GM19452 (cell line): Measurements from ENCODE around the gene TMCO5A.
"Not testable (repeated sequence)": the region's sequence is repeated elsewhere in the genome, so short reads cannot be mapped to it uniquely, and the experiment has no call there.

Source experiments
- ATAC-seq: cut with Tn5 transposase; IDR thresholded peaks from one replicate; pipeline ENCODE4 v1.9.1; 2021; ENCODE audit not compliant: unreplicated experiment

TMCO5A gene

DNA sequence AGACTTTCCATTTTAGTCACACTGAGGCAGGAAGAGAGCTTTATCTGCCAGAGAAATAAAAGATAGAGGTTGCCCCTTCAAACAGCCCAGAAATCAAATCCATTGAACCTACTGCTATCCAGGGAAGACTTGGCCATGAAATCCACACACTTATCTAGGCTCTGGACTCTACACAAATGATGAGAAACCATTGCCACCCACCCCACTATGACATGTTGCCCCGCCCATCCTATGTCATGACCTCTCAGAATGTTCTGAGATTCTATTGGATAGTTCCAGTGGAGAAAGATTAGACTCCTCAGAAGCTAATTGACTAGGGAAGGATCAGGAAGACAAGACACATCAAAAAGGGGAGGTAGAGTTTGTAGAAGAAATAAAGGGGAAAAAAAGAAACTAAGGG, at the start of gene TMCO5A:
TMCO5A (plus strand) TSS at position 301 of the 400 bp plus-strand sequence. CDS start 1,684 bp downstream, outside the sequence.
- no peak for ATAC-seq

- ATAC-seq: no peak
Measured at GRCh38 chr15:37885651-37886050, 48.8 kb upstream of the TMCO5A start.

- no peak for ATAC-seq
Measured at GRCh38 chr15:37888356-37888755, 46.1 kb upstream of the TMCO5A start.

- no peak for ATAC-seq
Measured at GRCh38 chr15:37891766-37892368, 42.6 kb upstream of the TMCO5A start.

- ATAC-seq: no peak
Measured at GRCh38 chr15:37893309-37893708, 41.1 kb upstream of the TMCO5A start.

GRCh38 chr15:37898362-37898761, 36.1 kb upstream of the TMCO5A start:
- ATAC-seq: no peak

DNA sequence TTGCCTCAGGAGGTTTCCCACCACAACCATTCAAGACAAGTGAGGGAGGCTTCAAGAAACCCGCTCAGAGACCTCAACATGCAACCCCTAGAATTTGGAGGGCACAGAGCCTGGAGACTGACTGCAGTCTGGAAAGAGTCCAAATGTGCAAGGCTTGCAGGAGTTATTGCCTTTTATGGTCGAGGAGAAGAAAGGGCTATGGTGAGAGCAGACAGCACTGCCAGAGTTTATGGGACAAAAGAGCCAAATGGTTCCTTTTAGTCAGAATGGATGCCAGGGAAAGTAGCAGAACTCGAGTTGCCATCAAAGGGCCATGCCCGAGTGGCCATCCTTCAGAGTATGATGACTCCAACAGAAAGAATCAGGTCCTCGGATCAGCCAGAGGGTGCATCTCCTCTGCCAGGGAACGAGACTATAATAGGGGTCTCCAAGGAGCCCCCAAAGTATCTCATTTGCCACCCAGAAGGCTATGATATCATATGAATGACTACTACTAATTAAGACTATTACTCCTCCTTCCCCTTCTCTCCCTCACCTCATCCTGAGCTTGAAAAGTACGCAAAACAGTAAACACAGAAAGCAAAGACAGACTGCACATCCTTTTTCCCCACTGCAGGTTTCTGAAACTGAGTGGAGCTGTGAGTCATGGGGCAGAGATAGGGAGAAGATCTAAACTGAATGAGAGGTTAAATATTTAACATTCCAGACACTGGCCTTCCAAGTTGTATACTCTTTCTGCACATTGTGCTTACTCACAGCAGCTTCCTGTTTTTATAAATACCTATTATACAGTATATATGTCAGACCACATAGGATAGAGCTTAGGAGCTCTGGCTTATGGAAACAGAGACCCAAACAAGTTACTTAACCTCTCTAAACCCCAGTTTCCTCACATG, 33.9 kb upstream of the TMCO5A start:
- no peak for ATAC-seq

DNA sequence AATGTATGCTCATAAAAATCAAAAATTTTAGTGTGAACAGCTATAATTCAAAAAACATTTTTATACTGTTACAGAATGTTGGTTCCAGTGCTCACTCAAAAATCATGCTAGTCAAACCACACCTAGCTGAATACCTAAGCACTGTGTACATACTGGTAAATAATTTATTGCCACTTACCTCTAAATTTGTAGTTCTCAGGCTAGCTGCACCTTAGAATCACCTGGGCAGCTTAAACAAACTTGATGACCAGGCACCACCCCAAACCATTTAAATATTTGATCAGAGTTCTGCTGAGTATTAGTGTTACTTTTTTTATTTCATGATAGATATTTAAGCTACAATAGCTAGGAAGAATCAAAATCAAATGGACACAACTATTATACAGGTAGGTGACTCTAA, 32.3 kb upstream of the TMCO5A start:
- ATAC-seq: no peak

DNA sequence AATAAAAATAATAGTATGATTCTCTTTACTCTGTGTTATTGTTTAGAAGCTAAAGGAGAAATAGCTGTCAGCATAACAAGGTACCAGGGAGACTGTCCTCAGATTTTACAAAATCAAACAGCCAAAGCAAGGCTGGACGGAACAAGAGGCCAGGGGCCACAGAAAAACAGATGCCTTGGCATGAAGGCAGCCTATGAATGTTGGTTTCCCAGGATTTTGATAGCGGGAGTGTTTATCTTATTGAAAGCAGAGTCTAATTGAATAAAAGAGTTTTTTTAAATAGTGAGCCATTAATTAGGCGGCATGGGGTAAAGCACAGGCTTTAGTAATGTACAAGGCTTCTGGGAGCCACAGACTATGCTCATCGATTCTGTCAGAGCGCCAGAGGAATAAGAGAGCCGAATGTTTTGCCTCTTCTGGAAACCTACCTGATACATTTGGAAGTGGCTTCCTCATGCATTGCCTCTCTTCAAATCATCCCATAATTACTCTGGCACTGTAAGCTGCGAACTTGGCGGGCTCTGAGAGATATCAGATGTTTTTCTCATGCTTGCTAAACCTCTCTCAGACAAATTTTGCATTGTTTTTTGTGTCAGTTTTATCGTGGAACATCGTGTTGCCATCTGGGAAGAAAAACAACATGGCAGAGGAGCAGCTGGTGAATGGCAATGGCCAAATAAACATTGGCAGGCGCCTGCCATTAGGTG, 30.4 kb upstream of the TMCO5A start:
- no peak for ATAC-seq

DNA sequence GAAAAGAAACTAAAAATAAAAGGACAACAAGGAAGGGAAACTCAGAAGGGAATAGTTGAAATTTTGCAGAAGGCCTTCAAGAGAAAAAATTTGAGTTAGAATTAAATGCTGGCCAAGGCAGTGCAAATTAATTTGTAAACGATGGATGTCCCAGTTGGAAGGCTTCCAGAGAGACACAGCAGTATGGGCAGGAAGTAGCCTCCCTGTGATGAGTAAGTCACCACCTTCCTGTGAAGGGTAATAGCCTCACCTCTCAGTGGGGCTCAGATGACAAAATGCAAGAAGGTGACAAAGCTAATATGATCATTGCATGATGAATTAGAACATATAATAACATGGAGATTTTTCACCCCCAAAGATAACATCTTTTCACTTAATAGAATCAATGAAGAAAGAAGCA, 27.3 kb upstream of the TMCO5A start:
- no peak for ATAC-seq

- no peak for ATAC-seq
Measured at GRCh38 chr15:37921527-37922385, 12.7 kb upstream of the TMCO5A start.

DNA sequence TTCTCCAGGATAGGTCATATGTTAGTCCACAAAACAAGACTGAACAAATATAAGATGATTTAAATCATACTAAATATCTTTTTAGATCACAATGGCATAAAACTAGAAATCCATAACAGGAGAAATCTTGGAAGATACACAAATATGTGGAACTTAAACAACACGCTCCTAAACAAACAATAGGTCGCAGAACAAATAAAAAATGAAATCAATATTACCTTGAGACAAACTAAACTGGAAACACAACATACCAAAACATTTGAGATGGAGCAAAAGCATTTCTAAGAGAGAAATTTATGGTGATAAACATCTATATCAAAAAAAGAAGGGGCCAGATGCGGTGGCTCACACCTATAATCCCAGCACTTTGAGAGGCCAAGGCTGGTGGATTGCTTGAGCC, 8.3 kb upstream of the TMCO5A start:
- no peak for ATAC-seq

GRCh38 chr15:37929238-37929637, 5.2 kb upstream of the TMCO5A start:
- no peak for ATAC-seq

GRCh38 chr15:37931321-37931720, 3.1 kb upstream of the TMCO5A start:
- no peak for ATAC-seq

DNA sequence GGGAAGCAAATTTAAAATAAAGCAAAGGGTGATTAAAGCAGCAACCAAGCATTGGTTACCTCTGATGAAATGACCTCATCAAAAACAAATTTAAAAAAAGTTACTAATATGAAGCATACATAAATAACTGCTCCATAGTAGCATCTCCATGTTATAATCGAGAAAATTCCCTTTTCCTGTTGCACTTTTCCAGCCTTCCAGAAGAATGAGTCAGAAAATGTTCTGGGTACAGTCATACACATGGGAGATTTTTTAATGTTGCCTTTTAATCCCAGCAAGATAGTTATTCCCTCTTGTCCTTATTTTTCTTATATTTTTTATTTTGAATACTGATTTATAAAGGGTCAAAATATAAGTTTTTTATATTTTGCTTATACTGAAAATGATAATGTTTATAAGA, 2.6 kb upstream of the TMCO5A start:
- no peak for ATAC-seq

DNA sequence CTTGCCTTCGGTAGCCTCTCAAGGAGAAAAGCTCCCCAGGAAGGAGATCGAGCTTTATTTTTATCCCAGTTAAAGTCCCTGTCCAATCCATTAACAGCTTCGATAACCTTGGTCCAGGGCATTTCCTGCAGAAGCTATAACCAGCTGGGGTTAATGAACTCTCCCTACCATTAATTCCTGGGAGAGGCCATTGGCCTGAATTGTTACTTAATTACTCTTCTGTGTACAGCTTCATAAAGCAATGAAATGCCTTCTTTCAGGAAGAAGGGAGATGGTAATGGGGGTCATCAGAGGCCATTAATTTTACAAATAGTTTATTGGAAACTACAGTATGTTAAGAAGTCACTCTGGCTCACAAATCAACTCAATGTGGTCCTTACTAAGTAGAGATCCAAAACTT, 1.9 kb upstream of the TMCO5A start:
- no peak for ATAC-seq

- no peak for ATAC-seq
Measured at GRCh38 chr15:37933666-37934065, 774 bp upstream of the TMCO5A start.

DNA sequence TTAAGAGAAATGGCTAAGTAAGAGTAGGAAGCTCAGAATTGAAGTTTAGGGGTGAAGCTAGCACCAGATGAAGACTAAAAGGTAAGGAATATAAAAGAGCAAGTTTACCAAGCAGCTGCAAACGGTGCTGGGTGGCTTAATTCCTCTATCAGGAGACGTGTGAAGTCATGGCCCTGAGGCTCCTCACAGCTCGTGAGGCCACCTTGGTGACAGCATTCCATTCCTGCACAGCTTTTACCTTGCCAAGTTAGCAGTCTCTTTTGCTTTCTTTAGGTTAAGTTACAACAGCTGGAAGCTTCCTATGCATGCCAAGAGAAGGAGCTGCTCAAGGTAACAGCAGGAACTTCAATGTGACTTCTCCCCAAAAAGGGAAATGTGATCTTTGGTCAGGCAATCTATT, 6.4 kb downstream of the TMCO5A start:
- no peak for ATAC-seq

- ATAC-seq: no peak
Measured at GRCh38 chr15:37941779-37942178, 7.3 kb downstream of the TMCO5A start.

DNA sequence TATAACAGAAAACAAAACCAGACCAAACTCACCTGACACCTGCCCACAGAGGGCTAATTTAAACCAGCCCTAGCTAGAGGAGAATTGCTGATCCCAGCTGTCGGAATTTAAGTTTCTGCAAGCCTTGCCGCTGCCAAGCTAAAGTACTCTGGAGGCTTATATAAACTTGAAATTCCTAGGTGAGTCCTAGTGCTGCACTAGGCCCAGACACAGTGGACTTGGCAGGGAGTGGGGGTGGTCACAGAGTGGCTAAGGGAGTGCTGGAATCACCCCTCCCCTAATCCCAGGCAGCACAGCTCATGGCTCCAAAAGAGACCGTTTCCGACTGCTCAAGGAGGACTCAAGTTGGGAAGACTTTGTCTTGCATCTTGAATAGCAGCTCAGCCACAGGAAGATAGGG, 17.6 kb downstream of the TMCO5A start:
- no peak for ATAC-seq

DNA sequence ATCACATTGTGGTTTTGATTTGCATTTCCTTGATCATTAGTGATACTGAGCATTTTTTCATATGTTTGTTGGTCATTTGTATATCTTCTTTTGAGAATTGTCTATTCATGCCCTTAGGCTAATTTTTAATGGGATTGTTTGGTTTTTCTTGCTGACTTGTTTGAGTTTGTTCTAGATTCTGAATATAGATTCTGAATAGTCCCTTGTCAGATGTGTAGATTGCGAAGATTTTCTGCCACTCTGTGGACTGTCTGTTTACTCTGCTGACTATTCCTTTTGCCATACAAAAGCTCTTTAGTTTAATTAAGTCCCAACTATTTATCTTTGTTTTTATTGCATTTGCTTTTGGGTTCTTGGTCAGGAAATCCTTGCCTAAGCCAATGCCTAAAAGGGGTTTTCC, 26.3 kb downstream of the TMCO5A start:
- not testable (repeated sequence) for ATAC-seq
